GM18499 (cell line): ENCODE results near the gene DPP6.
"Not testable (repeated sequence)": the region's sequence is repeated elsewhere in the genome, so short reads cannot be mapped to it uniquely, and the experiment has no call there.

Experiments
- ATAC-seq: cut with Tn5 transposase; IDR thresholded peaks from one replicate; pipeline ENCODE4 v1.9.1; 2021; ENCODE audit warnings: moderate number of reproducible peaks; ENCODE audit not compliant: insufficient read depth, unreplicated experiment

The DPP6 gene

DNA sequence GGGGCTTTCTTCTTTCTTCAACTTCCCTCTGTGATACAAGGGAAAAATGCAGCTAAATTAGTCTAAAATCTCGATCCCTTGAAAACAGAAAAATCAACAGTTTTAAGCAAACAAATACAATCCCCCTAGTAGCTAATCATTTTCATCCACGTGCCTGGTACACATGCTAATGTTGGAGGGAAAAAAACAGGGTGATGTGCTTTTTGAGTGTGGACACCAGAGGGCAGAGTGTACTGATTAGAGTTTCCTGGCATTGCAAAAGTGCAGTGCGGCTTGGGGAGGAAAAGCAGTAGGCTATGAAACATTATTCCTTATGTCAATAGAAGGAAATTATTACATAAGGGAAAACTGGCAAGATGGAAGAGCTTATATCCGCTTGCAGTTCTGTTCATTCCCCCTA is 19.6 kb downstream of the DPP6 start:
- ATAC-seq: not testable (repeated sequence)

DNA sequence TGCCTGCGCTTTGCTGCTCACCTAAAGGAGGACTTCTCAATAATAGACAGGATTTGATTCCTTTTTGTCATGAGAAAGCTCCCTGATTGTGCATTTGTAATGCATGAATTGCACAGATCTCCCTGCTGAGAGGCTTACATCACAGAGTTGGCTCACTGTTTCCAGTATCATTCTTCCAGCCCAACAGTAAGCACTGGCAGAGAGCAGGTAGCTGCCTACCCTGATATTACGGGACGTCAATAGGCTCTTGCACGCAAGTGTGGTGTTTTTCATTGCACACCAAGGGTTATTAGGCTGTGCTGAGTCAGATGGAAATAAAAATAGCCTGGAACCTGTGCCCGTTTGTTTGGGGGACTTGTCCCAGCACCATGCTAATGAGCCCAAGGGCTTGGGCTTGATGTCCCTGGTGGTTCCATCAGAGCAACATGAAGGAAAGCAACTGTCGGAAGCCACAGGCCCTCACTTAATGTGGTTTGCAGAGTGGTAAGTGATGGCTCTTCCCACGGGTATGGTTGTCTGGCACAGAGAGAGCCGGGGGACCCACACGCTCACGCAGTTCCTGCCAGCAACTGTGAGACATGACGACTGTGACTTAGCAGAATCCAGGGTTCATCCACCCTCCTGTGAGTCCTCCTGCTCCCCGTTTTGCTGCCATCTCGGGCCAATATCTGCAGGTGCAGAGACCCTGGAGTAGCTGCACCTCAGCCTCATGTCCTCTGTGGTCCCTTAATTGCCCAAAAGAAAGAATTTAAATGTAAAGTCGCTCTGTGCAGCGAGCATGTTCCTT is 20.4 kb downstream of the DPP6 start:
- ATAC-seq: not testable (repeated sequence)

GRCh38 chr7:154078523-154078922 is 26.3 kb downstream of the DPP6 start:
- not testable (repeated sequence) for ATAC-seq

GRCh38 chr7:154080249-154080648 is 28.1 kb downstream of the DPP6 start:
- ATAC-seq: not testable (repeated sequence)

- ATAC-seq: not testable (repeated sequence)
These were observed 35.0 kb downstream of the DPP6 start for GRCh38 chr7:154087037-154087725.

- ATAC-seq: not testable (repeated sequence)
These were observed 39.9 kb downstream of the DPP6 start for GRCh38 chr7:154092093-154092492.

GRCh38 chr7:154095201-154095600 is 43.0 kb downstream of the DPP6 start:
- not testable (repeated sequence) for ATAC-seq

DNA sequence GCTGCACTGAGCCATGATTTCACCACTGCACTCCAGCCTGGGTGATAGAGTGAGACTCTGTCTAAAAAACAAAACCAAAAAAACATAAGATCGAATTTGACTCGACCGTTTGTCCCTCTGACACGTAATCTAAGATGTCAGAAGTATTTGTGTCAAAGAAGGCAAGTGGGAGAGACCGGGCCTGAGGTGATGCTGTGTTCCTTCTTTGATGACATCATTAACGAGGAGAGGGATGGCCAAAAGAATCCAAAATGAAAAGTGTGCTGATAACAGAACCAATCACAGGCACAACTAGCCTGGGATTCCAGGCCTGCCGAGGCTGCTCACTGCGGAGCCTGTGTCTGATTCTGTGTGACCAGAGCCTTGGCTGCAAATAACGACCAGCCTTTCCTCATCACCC is 52.9 kb downstream of the DPP6 start:
- ATAC-seq: not testable (repeated sequence)

- ATAC-seq: not testable (repeated sequence)
These were observed 57.4 kb downstream of the DPP6 start for GRCh38 chr7:154109615-154110014.

DNA sequence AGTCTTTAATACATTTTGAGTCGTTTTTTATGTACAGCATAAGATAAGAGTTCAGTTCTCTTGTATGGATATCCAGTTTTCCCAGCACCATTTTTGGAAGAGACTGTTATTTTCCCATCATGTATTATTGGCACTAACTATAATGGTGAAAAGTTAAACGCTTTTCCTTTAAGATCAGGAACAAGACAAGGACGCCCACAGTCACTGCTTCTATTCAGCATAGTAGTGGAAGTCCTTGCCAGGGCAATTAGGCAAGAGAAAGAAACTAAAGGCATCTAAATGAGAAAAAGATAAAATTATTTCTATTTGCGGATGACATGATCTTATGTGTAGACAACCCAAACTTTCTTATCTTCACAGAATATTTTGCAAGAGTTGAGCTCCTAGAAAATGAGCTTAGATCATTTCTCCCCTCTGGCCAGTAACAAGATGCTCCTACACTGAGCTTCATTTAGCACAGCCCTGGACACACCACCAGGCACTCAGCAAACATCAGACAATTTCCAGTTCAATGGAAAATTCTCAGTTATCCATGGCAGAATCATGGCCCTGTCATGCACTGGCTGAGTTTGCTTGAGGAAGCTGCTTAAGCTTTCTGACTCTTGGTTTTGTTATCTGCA is 61.6 kb downstream of the DPP6 start:
- not testable (repeated sequence) for ATAC-seq

DNA sequence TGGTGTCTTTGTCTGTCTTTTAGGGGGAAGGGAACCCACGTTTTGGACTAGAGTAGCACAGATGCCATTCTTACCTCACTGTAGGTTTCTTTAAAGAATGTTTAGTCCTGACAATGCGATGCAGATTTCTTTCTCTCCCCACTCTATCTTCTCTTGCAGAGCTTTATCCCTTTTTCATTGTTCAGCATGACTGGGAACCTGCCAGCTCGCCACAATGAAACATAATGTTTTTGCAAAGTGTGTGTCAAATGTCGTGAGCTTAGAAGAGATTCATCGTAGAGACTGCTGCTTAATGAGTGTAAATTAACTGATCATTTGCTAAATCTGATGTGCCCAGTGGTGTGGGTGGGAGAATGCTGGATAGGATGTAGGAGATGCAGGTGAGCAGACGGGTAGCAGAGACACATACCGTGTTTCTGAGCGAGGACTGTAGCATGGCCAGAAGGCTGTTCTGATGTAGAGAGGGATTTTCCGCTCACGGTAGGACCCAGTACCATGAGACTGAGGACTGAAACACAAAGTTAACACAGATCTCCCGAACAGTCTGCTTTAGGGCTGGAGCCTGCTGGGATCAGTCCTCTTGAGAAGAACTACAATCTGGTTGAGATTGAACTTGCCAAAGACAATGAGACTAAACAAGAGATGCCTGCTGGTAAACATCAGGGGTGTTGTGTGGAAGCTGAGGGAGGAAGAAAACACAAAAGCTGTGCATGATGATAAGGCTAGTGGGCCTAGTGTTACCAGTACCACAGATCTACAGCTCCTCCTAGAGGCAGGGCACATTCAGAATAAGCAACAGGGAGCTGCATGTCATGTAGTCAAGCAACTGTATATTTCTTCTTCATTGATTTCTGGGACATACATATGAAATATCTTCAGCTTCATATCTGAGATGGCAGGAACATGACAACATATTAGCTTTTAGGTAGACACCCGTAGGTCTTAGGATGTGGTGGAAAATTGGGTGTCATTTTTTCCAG is 65.5 kb downstream of the DPP6 start:
- ATAC-seq: not testable (repeated sequence)

- not testable (repeated sequence) for ATAC-seq
These were observed 68.6 kb downstream of the DPP6 start for GRCh38 chr7:154120825-154121224.

DNA sequence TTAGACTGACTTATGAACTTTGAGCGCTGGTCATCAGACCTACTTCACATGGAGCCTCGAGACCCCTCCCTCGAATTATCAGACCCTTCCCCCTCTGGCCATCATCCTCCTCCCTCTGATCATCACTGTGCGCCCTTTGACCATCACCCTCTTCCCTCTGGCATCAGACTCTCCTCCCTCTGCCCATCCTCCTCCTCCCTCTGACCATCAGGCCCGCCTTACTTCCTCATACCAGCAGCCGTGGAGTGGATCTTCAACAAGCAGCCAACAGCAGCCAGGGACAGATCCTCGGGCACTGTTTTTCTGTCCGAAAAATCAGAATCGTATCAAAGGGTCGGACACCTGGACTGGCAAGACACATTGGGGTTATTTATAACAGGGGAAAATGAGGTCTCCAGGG is 70.5 kb downstream of the DPP6 start:
- ATAC-seq: not testable (repeated sequence)

DNA sequence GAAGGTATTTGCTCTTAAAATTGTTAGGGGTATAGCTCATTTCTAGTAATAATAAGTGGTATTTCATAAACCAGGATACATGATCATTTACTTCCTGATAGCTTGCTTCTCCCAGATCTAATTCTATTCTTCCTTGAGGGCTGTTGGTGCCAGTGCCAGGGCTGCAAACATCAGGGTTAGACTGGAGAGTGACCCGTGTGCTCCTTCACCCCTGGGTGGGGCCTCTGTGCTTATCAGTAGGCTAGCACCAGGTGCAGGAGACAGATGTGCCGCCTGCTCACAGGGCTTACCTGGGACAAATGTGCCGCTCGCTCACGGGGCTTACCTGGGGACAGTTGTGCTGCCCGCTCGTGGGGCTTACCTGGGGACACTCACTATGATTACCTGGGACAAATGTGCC is 71.2 kb downstream of the DPP6 start:
- not testable (repeated sequence) for ATAC-seq

GRCh38 chr7:154129142-154129541 is 76.9 kb downstream of the DPP6 start:
- ATAC-seq: not testable (repeated sequence)

- not testable (repeated sequence) for ATAC-seq
These were observed 80.4 kb downstream of the DPP6 start for GRCh38 chr7:154132617-154133016.

- not testable (repeated sequence) for ATAC-seq
These were observed 81.6 kb downstream of the DPP6 start for GRCh38 chr7:154133703-154134277.

DNA sequence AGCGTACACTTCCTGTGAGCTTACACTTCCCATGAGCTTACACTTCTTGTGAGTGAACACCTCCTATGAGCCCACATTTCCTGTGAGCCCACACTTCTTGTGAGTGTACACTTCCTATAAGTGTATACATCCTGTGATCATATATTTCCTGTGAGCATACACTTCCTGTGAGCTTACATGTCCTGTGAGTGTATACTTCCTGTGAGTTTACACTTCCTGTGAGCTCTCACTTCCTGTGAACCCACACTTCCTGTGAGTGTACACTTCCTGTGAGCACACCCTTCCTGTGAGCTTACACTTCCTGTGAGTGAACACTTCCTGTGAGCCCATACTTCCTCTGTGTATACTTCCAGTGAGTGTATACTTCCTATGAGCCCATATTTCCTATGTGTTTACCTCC is 82.5 kb downstream of the DPP6 start:
- not testable (repeated sequence) for ATAC-seq

- ATAC-seq: not testable (repeated sequence)
These were observed 83.4 kb downstream of the DPP6 start for GRCh38 chr7:154135646-154136045.
